ENCODE measurements around the gene GRIA1. TPM values are rescaled to one million over a fixed set of nuclear protein-coding genes. Genes with fewer than 3 reads are reported as not detected.
A peak's percentile ranks its signal among the peaks of the same experiment; 100 is the strongest.

The GRIA1 gene
- total RNA-seq, 1 donor from 2014 or later: 3.3 TPM

GRCh38 chr5:153767221-153768188, 277.0 kb downstream of the GRIA1 start:
- no peaks in the 10 kb centered on the region for H3K36me3 ChIP-seq
- H3F3A ChIP-seq (ENCODE audit: low read depth): no peaks in the 10 kb centered on the region
- peaks cover 29% of the 10 kb centered on the region for H3K4me1 Mint-ChIP-seq
- peak overlapping the region; percentile 13 for H3K27ac Mint-ChIP-seq
- TF ChIP-seq EZH2phosphoT487 (IDR thresholded peaks at IDR 0.05) (no peak), CTCF (IDR thresholded peaks at IDR 0.05) (no peak), EZH2 (IDR thresholded peaks at IDR 0.05) (no peak)
- no peak for DNase-seq (ENCODE audit: low spot score)
- H3K27me3 Mint-ChIP-seq (ENCODE audit: insufficient read depth, low read depth): peaks cover 2% of the 10 kb centered on the region
- H3K36me3 Mint-ChIP-seq: peaks cover 15% of the 10 kb centered on the region
- no peak overlapping the region for H3K9ac ChIP-seq
- no peak overlapping the region for H3K4me3 Mint-ChIP-seq
- H4K20me1 ChIP-seq (ENCODE audit: low read depth): no peaks in the 10 kb centered on the region
- H3K27me3 ChIP-seq: no peaks in the 10 kb centered on the region
- no peaks in the 10 kb centered on the region for H3K9me3 Mint-ChIP-seq
- H3K9me3 ChIP-seq (ENCODE audit: low read depth): no peaks in the 10 kb centered on the region
- H3K4me1 ChIP-seq: peaks cover 7% of the 10 kb centered on the region
- no peak overlapping the region for H3K4me2 ChIP-seq
- no peak overlapping the region for H3K27ac ChIP-seq
- no peaks in the 10 kb centered on the region for H3K79me2 ChIP-seq (ENCODE audit: low read depth)
- no peak overlapping the region for H2AFZ ChIP-seq (replicated peaks)
- no peak overlapping the region for H3K4me3 ChIP-seq

- no peaks in the 10 kb centered on the region for H3K27me3 ChIP-seq
- peaks cover 2% of the 10 kb centered on the region for H3K27me3 Mint-ChIP-seq (ENCODE audit: insufficient read depth, low read depth)
Measured at GRCh38 chr5:153770066-153770465, 279.6 kb downstream of the GRIA1 start.

DNA sequence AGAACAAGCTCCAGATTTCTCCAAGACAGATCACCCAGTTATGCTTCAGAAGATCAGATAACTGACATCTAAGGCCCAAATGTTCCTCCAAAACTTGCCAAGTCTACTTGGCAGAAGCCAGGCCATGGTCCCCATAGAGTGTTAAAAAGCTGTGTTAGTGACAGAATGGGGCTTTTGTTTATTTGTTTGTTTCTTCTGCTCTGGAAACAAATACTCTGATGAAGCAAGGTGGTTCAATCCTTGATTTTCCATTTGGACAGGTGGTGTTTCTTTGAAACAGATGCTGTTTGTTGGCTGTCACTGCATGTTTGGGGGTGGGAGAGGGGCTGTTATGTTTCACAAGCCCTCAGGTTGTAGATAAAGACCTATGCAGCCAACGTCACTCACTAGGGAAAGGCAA, 284.2 kb downstream of the GRIA1 start:
- no peaks in the 10 kb centered on the region for H3K9me3 ChIP-seq (ENCODE audit: low read depth)

More at GRCh38 chr5:153770066-153770465, 279.6 kb downstream of the GRIA1 start:
- TF ChIP-seq EZH2phosphoT487 (IDR thresholded peaks at IDR 0.05): no peak
- no peak for TF ChIP-seq CTCF (IDR thresholded peaks at IDR 0.05)
- no peak for TF ChIP-seq EZH2 (IDR thresholded peaks at IDR 0.05)
- Histone ChIP-seq H2AFZ (replicated peaks) (no peak overlapping the region), H3K79me2 (ENCODE audit: low read depth) (no peaks in the 10 kb centered on the region), H3K27ac (no peak overlapping the region), H3K4me3 (no peak overlapping the region), H3K4me1 (peaks cover 7% of the 10 kb centered on the region), H3K9ac (no peak overlapping the region), H3K4me2 (no peak overlapping the region), H3K36me3 (no peaks in the 10 kb centered on the region), H4K20me1 (ENCODE audit: low read depth) (no peaks in the 10 kb centered on the region), H3K9me3 (ENCODE audit: low read depth) (no peaks in the 10 kb centered on the region), H3F3A (ENCODE audit: low read depth) (no peaks in the 10 kb centered on the region)
- peaks cover 27% of the 10 kb centered on the region for H3K4me1 Mint-ChIP-seq
- no peak overlapping the region for H3K27ac Mint-ChIP-seq
- peaks cover 2% of the 10 kb centered on the region for H3K9me3 Mint-ChIP-seq
- no peak overlapping the region for H3K4me3 Mint-ChIP-seq
- H3K36me3 Mint-ChIP-seq: peaks cover 17% of the 10 kb centered on the region
- no peak for DNase-seq (ENCODE audit: low spot score)

More for the DNA sequence above, 284.2 kb downstream of the GRIA1 start:
- no peaks in the 10 kb centered on the region for H3K27me3 Mint-ChIP-seq (ENCODE audit: insufficient read depth, low read depth)
- H3K27me3 ChIP-seq: no peaks in the 10 kb centered on the region
- H3K9ac ChIP-seq: no peak overlapping the region
- peaks cover 7% of the 10 kb centered on the region for H3F3A ChIP-seq (ENCODE audit: low read depth)
- H3K4me3 Mint-ChIP-seq: no peak overlapping the region
- H3K4me1 Mint-ChIP-seq: peaks cover 46% of the 10 kb centered on the region
- no peaks in the 10 kb centered on the region for H3K36me3 ChIP-seq
- H4K20me1 ChIP-seq (ENCODE audit: low read depth): no peaks in the 10 kb centered on the region
- H2AFZ ChIP-seq (replicated peaks): no peak overlapping the region
- TF ChIP-seq EZH2phosphoT487 (IDR thresholded peaks at IDR 0.05) (no peak), CTCF (IDR thresholded peaks at IDR 0.05) (no peak), EZH2 (IDR thresholded peaks at IDR 0.05) (no peak)
- no peak overlapping the region for H3K27ac Mint-ChIP-seq
- H3K4me1 ChIP-seq: peaks cover 24% of the 10 kb centered on the region
- DNase-seq (ENCODE audit: low spot score): no peak
- H3K27ac ChIP-seq: no peak overlapping the region
- peaks cover 22% of the 10 kb centered on the region for H3K36me3 Mint-ChIP-seq
- H3K9me3 Mint-ChIP-seq: peaks cover 2% of the 10 kb centered on the region
- H3K79me2 ChIP-seq (ENCODE audit: low read depth): no peaks in the 10 kb centered on the region
- H3K4me3 ChIP-seq: no peak overlapping the region
- H3K4me2 ChIP-seq: no peak overlapping the region

All from neural progenitor cell (in vitro differentiated cells).